Activated B cell treated with CpG ODN at 0.5 μM for 24 hours (primary cell): ENCODE data around the gene IFNAR1. TPM values are rescaled to one million over a fixed set of nuclear protein-coding genes. Genes with fewer than 3 reads are reported as not detected.

Source experiments
- ATAC-seq: fragments of 200-7000 bp; cut with Tn5 transposase; one replicate; pipeline ENCODE4 v1.10.0; 2021; ENCODE audit warnings: low read depth, mild to moderate bottlenecking, moderate library complexity
- CTCF ChIA-PET: fragments of 350-600 bp; sonication (Branson Sonifier 250); formaldehyde crosslinking; loops from one replicate; lab custom pipeline; 2021; ENCODE audit warnings: antibody characterized with exemption; lab: Charles Lee
- POLR2A ChIA-PET: fragments of 350-600 bp; sonication (Branson Sonifier 250); formaldehyde crosslinking; loops from one replicate; lab custom pipeline; 2021; ENCODE audit warnings: antibody characterized with exemption; lab: Charles Lee
- DNase-seq: peaks from one replicate; pipeline ENCODE4 v3.0.0; 2022
- H3K27ac Mint-ChIP-seq: one replicate; pipeline ENCODE4 v1.8.0; 2020; ENCODE audit warnings: mixed read lengths
- H3K27me3 Mint-ChIP-seq: one replicate; pipeline ENCODE4 v1.8.0; 2021; ENCODE audit warnings: mixed read lengths
- H3K36me3 Mint-ChIP-seq: one replicate; pipeline ENCODE4 v1.8.0; 2021; ENCODE audit warnings: low read depth, mixed read lengths
- H3K4me1 Mint-ChIP-seq: one replicate; pipeline ENCODE4 v1.8.0; 2021; ENCODE audit warnings: mixed read lengths
- H3K4me3 Mint-ChIP-seq: one replicate; pipeline ENCODE4 v1.8.0; 2020; ENCODE audit warnings: mild to moderate bottlenecking, mixed read lengths
- H3K9me3 Mint-ChIP-seq: one replicate; pipeline ENCODE4 v1.8.0; 2020; ENCODE audit warnings: mixed read lengths
- CTCF ChIP-seq: fragments of 200-600 bp; IDR thresholded peaks from one replicate; pipeline ENCODE4 v1.8.0; 2022; ENCODE audit warnings: antibody characterized with exemption, mild to moderate bottlenecking
- intact Hi-C: fragments of 100-400 bp; cut with micrococcal nuclease; formaldehyde crosslinking; loops from one replicate; pipeline ENCODE4 v1.15.1; 2024
- total RNA-seq: library from RNA; stranded (reverse); gene quantifications from 2 replicates; pipeline ENCODE4 v1.2.3, GENCODE V29; 2022

The IFNAR1 gene
- total RNA-seq, 1 donor from 2014 or later = 34.5 TPM

- Mint-ChIP-seq H3K4me3 (no peak overlapping the region), H3K27ac (no peak overlapping the region), H3K4me1 (peaks cover 12% of the 10 kb centered on the region), H3K9me3 (no peaks in the 10 kb centered on the region), H3K27me3 (no peaks in the 10 kb centered on the region), H3K36me3 (peaks cover 85% of the 10 kb centered on the region)
- intact Hi-C loops = no loop called here
- TF ChIP-seq CTCF = no peak
- no peak for DNase-seq
- POLR2A ChIA-PET = no interaction called here
- CTCF ChIA-PET = no interaction called here
- ATAC-seq = no peak
Measured at GRCh38 chr21:33290441-33290840, 34.3 kb upstream of the IFNAR1 start.

- ChIA-PET CTCF (no interaction called here), POLR2A (no interaction called here)
- DNase-seq = no peak
- Mint-ChIP-seq H3K27me3 (no peaks in the 10 kb centered on the region), H3K36me3 (peaks cover 79% of the 10 kb centered on the region), H3K4me3 (no peak overlapping the region), H3K27ac (no peak overlapping the region), H3K4me1 (peaks cover 23% of the 10 kb centered on the region), H3K9me3 (no peaks in the 10 kb centered on the region)
- intact Hi-C loops = no loop called here
- ATAC-seq = no peak
- TF ChIP-seq CTCF = no peak
Measured at GRCh38 chr21:33291686-33292085, 33.1 kb upstream of the IFNAR1 start.

- Mint-ChIP-seq H3K4me3 (no peak overlapping the region), H3K4me1 (peaks cover 32% of the 10 kb centered on the region)
Measured at GRCh38 chr21:33292724-33293123, 32.0 kb upstream of the IFNAR1 start.

GRCh38 chr21:33293136-33293535 lies 31.6 kb upstream of the IFNAR1 start:
- Mint-ChIP-seq H3K36me3 (peaks cover 73% of the 10 kb centered on the region), H3K27ac (no peak overlapping the region), H3K4me3 (no peak overlapping the region), H3K27me3 (no peaks in the 10 kb centered on the region), H3K9me3 (no peaks in the 10 kb centered on the region), H3K4me1 (peaks cover 36% of the 10 kb centered on the region)
- intact Hi-C loops = no loop called here
- CTCF ChIA-PET = interaction anchor here (1.1 kb wide), 1 partner anchor 25 kb away, joined by 3 read pairs; no protein-coding TSS in a partner anchor
- POLR2A ChIA-PET = no interaction called here
- no peak for TF ChIP-seq CTCF
- no peak for ATAC-seq
- DNase-seq = no peak

More at GRCh38 chr21:33292724-33293123, 32.0 kb upstream of the IFNAR1 start:
- DNase-seq = no peak
- CTCF ChIA-PET = no interaction called here
- ATAC-seq = no peak
- TF ChIP-seq CTCF = no peak
- H3K36me3 Mint-ChIP-seq = peaks cover 75% of the 10 kb centered on the region
- POLR2A ChIA-PET = no interaction called here
- no peaks in the 10 kb centered on the region for H3K9me3 Mint-ChIP-seq
- H3K27ac Mint-ChIP-seq = no peak overlapping the region
- H3K27me3 Mint-ChIP-seq = no peaks in the 10 kb centered on the region
- intact Hi-C loops = no loop called here

GRCh38 chr21:33293811-33294216 lies 31.0 kb upstream of the IFNAR1 start:
- DNase-seq (no peak), ATAC-seq (no peak)
- no peaks in the 10 kb centered on the region for H3K27me3 Mint-ChIP-seq
- no peaks in the 10 kb centered on the region for H3K9me3 Mint-ChIP-seq
- H3K4me1 Mint-ChIP-seq = peaks cover 41% of the 10 kb centered on the region
- ChIA-PET POLR2A (interaction anchor here (0.7 to 1.6 kb wide), 3 partner anchors 28 to 69 kb away, joined by 3 to 5 read pairs (median 3); partner anchors contain the start of gene IL10RB), CTCF (interaction anchor here (1.1 kb wide), 1 partner anchor 25 kb away, joined by 3 read pairs; no protein-coding TSS in a partner anchor)
- TF ChIP-seq CTCF = no peak
- peak overlapping the region; percentile 41 for H3K27ac Mint-ChIP-seq
- H3K36me3 Mint-ChIP-seq = peaks cover 68% of the 10 kb centered on the region
- intact Hi-C loops = no loop called here
- no peak overlapping the region for H3K4me3 Mint-ChIP-seq
